ENCODE results near the gene HNRNPA0. TPM values are rescaled to one million over a fixed set of nuclear protein-coding genes. Genes with fewer than 3 reads are reported as not detected.

The HNRNPA0 gene
- total and polyA plus RNA-seq, 12 donors = 8.9 to 45.5 (median 18.0) TPM

GRCh38 chr5:137699336-137700281 is 54.6 kb downstream of the HNRNPA0 start:
- WGBS, 4 donors = 71 to 83% (median 73%) methylated on average over 9 of the region's 9 CpGs
- intact Hi-C loops (cut with DNase I) = no loop called here
- Histone ChIP-seq H3K9me3 (replicated peaks in 1 of 3) (no peaks in the 10 kb centered on the region), H3K27ac (no peak overlapping the region), H3K36me3 (replicated peaks in 1 of 2) (no peaks in the 10 kb centered on the region), H3K4me3 (no peak overlapping the region), H3K4me1 (replicated peaks in 1 of 2) (peaks cover 0 to 7% of the 10 kb centered on the region in 2 donors), H3K27me3 (no peaks in the 10 kb centered on the region)
- TF ChIP-seq CTCF (IDR thresholded peaks at IDR 0.05) (no peak), POLR2A (IDR thresholded peaks at IDR 0.05) (no peak)
- DNase-seq = no peak

GRCh38 chr5:137696481-137696880 is 57.7 kb downstream of the HNRNPA0 start:
- H3K36me3 ChIP-seq (replicated peaks in 1 of 2) = no peaks in the 10 kb centered on the region
- peaks cover 0 to 7% of the 10 kb centered on the region in 2 donors for H3K4me1 ChIP-seq (replicated peaks in 1 of 2)
- TF ChIP-seq POLR2A (IDR thresholded peaks at IDR 0.05) = no peak
- TF ChIP-seq CTCF (IDR thresholded peaks at IDR 0.05) = no peak
- intact Hi-C loops (cut with DNase I) = no loop called here
- H3K27ac ChIP-seq = peak overlapping the region in 1 of 5 donors; percentile 17
- no peaks in the 10 kb centered on the region for H3K9me3 ChIP-seq (replicated peaks in 1 of 3)
- no peaks in the 10 kb centered on the region for H3K27me3 ChIP-seq
- DNase-seq = peak in 3 of 7 donors; percentile 15 to 35 (median 32)
- no peak overlapping the region for H3K4me3 ChIP-seq
- 0 to 29% (median 5%) methylated on average over 1 of the region's 1 CpG for WGBS, 4 donors

- WGBS, 4 donors = 66 to 77% (median 74%) methylated on average over 4 of the region's 4 CpGs
- Histone ChIP-seq H3K27me3 (no peaks in the 10 kb centered on the region), H3K4me1 (replicated peaks in 1 of 2) (peaks cover 0 to 7% of the 10 kb centered on the region in 2 donors), H3K4me3 (no peak overlapping the region), H3K36me3 (replicated peaks in 1 of 2) (peaks cover 0 to 3% of the 10 kb centered on the region in 2 donors), H3K27ac (peak overlapping the region in 1 of 5 donors; percentile 36), H3K9me3 (replicated peaks in 1 of 3) (no peaks in the 10 kb centered on the region)
- TF ChIP-seq POLR2A (IDR thresholded peaks at IDR 0.05) (no peak), CTCF (IDR thresholded peaks at IDR 0.05) (peak in 3 of 6 experiments; percentile 9 to 27 (median 21))
- intact Hi-C loops (cut with DNase I) = no loop called here
- no peak for DNase-seq
Observed at GRCh38 chr5:137695651-137696428, 58.3 kb downstream of the HNRNPA0 start.

Other genes with a start within 250 kb of the HNRNPA0 start
- gene KLHL3, start 18.3 kb downstream of the HNRNPA0 start, total RNA-seq = 10 to 100 TPM in 8 of 9 donors, 1 to 10 TPM in 1; 7.5 to 28.6 (median 13.7) TPM
- 10 to 100 TPM in 1 of 3 donors, 1 to 10 TPM in 2; 3.1 to 13.8 (median 8.7) TPM for gene KLHL3, start 18.3 kb downstream of the HNRNPA0 start, polyA plus RNA-seq
- gene MYOT, start 113.5 kb upstream of the HNRNPA0 start, total RNA-seq = 1 to 10 TPM in 2 of 9 donors, under 1 TPM in 6, not detected in 1; 0.39 to 5.3 (median 0.82) TPM
- 1 to 10 TPM; 2.9 to 7.8 (median 3.7) TPM for gene MYOT, start 113.5 kb upstream of the HNRNPA0 start, polyA plus RNA-seq
- under 1 TPM in 5 of 9 donors, not detected in 4; 0.14 to 0.52 (median 0.46) TPM for gene PKD2L2, start 135.1 kb upstream of the HNRNPA0 start, total RNA-seq
- gene PKD2L2, start 135.1 kb upstream of the HNRNPA0 start, polyA plus RNA-seq = under 1 TPM in 2 of 3 donors, not detected in 1; 0.17 to 0.66 TPM